Measurements from ENCODE around the gene WBP2.
A peak's percentile ranks its signal among the peaks of the same experiment; 100 is the strongest.

The WBP2 gene

GRCh38 chr17:75855310-75856061 lies at the start of gene WBP2:
Gene WBP2, minus strand, starts transcription at chr17:75855335. Its CDS starts 38 bp downstream, at chr17:75855297.
- DNase-seq (ENCODE audit: low spot score), result peak; percentile 100

DNA sequence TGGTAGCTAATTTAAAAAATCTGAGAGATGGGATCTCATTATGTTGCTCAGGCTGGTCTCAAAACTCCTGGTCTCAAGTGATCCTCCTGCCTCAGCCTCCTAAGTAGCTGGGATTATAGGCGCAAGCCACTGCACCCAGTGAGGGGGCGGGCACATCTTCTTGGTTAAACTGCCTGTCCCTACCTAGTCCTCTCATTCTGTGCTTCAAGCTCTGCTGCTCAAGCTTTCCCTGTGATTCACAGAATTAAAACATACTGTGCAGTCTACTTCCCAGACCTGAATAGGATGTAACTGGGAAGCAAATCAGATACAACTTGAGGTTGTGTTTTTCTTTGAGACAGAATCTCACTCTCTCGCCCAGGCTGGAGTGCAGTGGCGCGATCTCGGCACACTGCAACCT lies 47.3 kb upstream of the WBP2 start:
- no peak for DNase-seq (ENCODE audit: low spot score)

DNA sequence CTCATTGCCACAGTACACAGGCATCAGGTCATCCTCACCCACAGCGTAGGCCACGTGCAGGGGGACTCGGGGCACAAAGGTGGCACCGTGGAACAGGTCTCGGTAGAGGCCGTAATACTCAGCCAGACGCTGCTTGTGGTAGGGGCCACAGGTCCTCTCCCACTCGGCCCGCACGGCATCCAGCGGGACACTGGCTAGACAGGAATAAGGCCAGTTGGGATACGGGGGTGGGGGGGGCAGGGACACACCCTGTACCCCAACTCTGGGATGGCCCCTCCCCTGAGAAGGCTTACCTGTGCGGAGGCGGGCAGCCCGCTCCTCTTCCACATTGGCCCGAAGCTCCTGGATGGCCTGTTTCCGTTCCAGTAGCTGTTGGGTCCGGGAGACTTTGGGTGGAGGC lies 46.6 kb upstream of the WBP2 start:
- DNase-seq (ENCODE audit: low spot score), result no peak

- no peak for DNase-seq (ENCODE audit: low spot score)
Observed at GRCh38 chr17:75900691-75901533, 45.8 kb upstream of the WBP2 start.

GRCh38 chr17:75899767-75900468 lies 44.8 kb upstream of the WBP2 start:
- DNase-seq (ENCODE audit: low spot score), result no peak

DNA sequence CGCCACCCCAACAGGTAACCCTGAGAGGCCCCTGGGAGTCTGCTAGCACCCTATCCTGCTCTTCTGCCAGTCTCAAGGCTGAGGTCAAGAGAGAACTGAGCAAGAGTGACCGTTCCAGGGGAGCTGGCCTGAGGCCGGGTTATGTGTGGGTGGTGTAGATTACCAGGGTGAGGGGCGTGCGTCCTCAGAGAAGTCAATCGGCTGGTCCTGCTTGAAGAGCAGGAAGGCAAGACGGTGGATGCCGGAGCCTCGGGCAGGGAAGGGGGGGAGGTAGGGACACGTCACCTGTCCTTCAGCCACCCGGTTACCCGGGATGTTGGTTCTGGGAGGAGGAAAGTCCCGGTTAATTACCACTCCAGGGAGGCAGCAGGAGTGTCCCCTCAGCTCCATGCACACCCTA lies 44.2 kb upstream of the WBP2 start:
- no peak for DNase-seq (ENCODE audit: low spot score)

- DNase-seq (ENCODE audit: low spot score), result no peak
Observed at GRCh38 chr17:75898791-75899190, 43.7 kb upstream of the WBP2 start.

DNA sequence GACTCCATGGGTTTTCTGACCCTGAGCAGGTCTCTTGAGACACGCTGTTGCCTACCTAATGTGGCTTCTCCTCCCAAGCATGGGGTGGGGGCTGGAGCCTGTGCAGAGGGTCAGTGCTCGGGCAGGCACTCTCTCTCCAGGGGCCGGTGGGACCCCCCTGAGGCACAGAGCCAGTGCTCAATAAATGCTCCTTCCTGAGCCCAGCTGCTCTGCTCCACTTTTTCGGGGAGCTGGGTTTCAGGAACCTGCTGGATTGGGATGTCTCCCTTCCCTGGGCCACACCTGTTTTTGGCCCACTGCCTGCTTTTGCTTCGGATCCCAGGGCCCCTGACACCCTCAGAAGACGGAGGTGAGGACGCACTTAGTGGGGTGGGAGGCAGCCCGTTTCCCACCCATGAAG lies 42.9 kb upstream of the WBP2 start:
- no peak for DNase-seq (ENCODE audit: low spot score)

- DNase-seq (ENCODE audit: low spot score), result no peak
Observed at GRCh38 chr17:75897160-75898019, 42.3 kb upstream of the WBP2 start.

DNA sequence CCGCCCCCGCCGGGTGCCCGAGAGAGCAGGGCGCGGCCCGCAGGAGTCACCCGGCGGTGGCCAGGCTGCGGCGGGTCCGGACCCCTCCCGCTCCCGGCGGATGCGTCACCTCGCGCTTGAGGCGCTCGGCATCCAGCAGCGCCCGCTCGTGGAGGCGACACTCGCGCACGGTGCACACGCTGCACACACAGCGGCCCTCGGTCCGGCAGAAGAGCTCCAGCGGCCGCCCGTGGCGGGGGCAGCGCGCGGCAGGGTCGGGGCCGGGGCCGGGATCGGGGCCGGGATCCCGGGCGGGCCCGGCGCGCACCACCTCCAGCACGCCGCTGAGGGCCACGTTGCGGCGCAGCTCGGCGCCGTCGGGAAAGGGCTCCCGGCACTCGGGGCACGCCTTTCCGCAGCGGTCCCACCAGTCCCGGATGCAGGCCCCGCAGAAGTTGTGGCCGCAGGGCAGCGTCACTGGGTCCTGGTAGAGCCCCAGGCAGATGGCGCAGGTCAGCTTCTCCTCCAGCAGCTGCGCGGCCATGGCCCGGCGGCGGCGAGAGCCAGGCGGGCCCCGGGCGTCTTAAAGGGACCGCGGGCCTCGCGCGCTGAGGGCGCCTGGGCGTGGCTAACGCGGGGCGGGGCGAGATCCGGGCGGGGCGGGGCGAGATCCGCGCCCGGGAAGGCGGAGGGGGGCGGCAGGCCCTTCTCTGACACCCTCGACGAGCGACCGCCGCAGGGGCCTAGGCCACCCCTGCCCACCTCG lies 41.5 kb upstream of the WBP2 start, which contains the start of gene TRIM65:
Gene TRIM65 (minus strand): TSS at position 537 of the 745 bp plus-strand sequence. CDS start 14 bp downstream, at position 523.
- DNase-seq (ENCODE audit: low spot score), result peak; percentile 84

- DNase-seq (ENCODE audit: low spot score), result no peak
Observed at GRCh38 chr17:75895370-75896155, 40.4 kb upstream of the WBP2 start.

DNA sequence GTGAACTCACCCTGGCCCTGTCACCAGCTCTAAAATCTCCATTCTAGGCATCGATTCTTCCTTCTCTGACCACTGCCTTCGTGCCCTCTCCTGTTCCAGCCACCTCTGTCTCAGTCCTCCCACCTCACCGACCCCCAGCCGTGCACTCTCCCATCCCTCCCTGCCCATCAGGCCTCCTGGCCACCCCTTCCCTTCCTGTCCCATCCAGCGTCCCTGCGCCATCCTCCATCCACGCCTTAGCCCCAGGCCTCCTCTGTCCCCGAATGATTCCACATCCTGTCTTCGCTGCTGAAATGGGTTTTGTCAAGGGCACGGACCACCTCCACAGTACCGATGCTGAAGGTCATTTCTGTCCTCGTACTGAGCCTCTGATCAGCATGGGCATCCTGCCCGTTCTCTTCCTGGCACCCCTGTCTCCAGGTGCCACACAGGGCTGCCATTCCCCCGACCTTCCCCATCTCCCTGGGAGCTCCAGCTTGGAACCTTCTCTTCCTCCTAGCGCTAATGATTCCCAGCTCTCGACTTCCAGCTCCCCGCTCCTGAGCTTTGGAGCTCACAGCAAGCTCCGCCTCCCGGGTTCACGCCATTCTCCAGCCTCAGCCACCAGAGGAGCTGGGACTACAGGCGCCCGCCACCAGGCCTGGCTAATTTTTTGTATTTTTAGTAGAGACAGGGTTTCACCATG lies 39.1 kb upstream of the WBP2 start:
- DNase-seq (ENCODE audit: low spot score), result no peak

- DNase-seq (ENCODE audit: low spot score), result no peak
Observed at GRCh38 chr17:75893305-75894048, 38.3 kb upstream of the WBP2 start.

DNA sequence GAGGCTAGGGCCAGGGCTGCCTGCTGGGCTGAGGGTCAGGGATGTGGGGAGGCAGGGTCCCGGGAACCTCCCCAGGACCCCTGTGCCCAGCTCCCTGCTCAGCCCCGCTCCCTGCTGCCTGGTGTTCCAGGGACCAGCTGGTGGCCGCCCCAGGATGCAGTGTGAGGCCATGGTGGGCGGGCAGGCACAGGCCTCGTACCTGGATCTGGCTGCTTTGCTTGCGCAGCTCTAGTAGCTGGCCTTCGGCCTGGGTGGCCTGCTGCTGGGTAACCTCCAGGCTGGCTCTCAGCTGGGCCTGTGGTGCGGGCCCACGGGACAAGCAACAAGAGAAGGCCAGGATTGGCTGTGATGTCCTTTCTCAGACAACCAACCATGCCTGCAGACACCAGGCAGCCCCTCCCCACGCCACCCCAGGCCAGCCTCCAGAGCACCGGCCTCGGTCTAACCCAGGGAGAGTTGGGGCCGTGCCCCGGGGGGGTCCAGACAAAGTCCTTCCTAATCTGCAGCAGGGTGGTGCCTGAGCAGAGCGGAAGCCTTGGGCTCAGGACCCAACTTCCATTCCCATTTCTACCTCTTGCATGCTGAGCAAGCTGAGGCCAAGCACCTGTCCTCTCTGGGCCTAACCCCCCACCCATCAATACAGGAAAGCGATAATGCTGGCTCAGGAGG lies 37.6 kb upstream of the WBP2 start:
- no peak for DNase-seq (ENCODE audit: low spot score)

DNA sequence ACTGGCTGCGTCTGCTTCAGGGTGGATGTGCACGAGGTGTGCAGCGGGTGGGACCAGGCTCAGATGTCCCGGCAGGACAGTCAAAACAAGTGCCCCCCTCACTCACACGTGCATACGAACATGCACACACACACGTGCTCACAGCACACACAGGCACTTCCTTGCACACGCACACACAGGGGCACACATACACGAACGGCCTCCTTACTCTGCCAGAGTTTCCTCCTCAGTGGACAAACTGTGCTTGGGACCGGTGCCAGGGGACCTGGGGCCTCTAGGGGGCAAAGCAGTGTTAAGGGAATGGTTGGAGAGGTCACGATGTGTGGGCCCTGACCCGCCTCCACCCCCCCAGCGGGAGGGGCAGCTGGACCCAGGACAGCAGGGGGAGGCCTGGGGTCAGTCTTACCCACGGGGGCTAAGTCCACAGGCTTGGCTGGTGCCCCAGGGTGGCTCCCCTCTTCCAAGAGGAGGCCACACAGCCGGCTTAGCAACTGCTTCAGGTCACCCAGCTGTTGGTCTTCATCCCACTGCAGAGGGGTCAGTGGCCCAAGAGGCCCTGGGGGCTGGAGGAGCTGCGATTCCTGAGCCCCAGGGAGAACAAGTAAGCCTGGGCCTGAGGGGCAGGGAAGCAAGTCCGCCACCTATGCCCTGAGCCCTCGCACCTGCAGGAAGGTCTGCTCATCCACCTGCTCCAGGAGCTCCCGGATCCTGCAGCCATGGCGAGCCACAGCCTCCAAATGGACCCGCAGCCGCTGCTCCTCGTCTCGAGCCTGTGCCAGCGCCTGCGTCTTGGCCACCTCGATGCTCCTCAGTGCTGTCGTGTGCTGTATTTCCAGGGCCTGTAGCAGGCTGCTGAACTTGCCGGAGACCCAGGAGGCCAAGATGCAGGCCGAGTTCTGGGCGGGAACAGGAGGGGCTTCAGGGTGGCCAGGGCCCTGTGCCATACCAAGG lies 36.7 kb upstream of the WBP2 start:
- no peak for DNase-seq (ENCODE audit: low spot score)

GRCh38 chr17:75891022-75891604 lies 36.0 kb upstream of the WBP2 start:
- DNase-seq (ENCODE audit: low spot score), result no peak

- no peak for DNase-seq (ENCODE audit: low spot score)
Observed at GRCh38 chr17:75889454-75889853, 34.3 kb upstream of the WBP2 start.

Data from globus pallidus (tissue), 1 donor.